DOHH2 (cell line): ENCODE measurements around the gene KLHL21.

Experiments
- H3F3A ChIP-seq: fragments of 200-600 bp; sonication (generic), shearing (Covaris generic); 2 replicates; pipeline ENCODE4 v1.6.0; 2016; ENCODE audit warnings: antibody characterized with exemption, mild to moderate bottlenecking; ENCODE audit not compliant: control insufficient read depth, insufficient read depth
- H3K27ac ChIP-seq: fragments of 200-600 bp; sonication (generic); 2 replicates; pipeline ENCODE4 v1.5.1; 2014; ENCODE audit warnings: low read depth, mild to moderate bottlenecking, low read length, moderate library complexity
- H3K27me3 ChIP-seq: fragments of 200-600 bp; sonication (generic); 2 replicates; pipeline ENCODE4 v1.6.1; 2014; ENCODE audit warnings: mild to moderate bottlenecking, low read length, mixed read lengths; ENCODE audit not compliant: control insufficient read depth
- H3K36me3 ChIP-seq: fragments of 200-600 bp; sonication (generic); 2 replicates; pipeline ENCODE4 v1.6.1; 2014; ENCODE audit warnings: mild to moderate bottlenecking, low read length, moderate library complexity, mixed read lengths; ENCODE audit not compliant: control insufficient read depth
- H3K4me1 ChIP-seq: fragments of 200-600 bp; sonication (generic); 2 replicates; pipeline ENCODE4 v1.6.1; 2014; ENCODE audit warnings: mild to moderate bottlenecking, low read length, mixed read lengths; ENCODE audit not compliant: control insufficient read depth
- H3K4me2 ChIP-seq: fragments of 200-600 bp; sonication (generic); 2 replicates; pipeline ENCODE4 v1.6.0; 2014; ENCODE audit warnings: mild to moderate bottlenecking, low read length, moderate library complexity
- H3K4me3 ChIP-seq: fragments of 200-600 bp; sonication (generic); 2 replicates; pipeline ENCODE4 v1.5.1; 2014; ENCODE audit warnings: mild to moderate bottlenecking, low read length, mixed read lengths
- H3K79me2 ChIP-seq: fragments of 200-600 bp; sonication (generic); 2 replicates; pipeline ENCODE4 v1.6.1; 2014; ENCODE audit warnings: mild to moderate bottlenecking, low read length, mixed read lengths; ENCODE audit not compliant: control insufficient read depth
- H3K9me2 ChIP-seq: fragments of 200-600 bp; sonication (generic); replicated peaks from 2 replicates; pipeline ENCODE4 v1.6.1; 2014; ENCODE audit warnings: mild to moderate bottlenecking, low read length, mixed read lengths; ENCODE audit not compliant: control insufficient read depth
- H3K9me3 ChIP-seq: fragments of 200-600 bp; sonication (generic); 2 replicates; pipeline ENCODE4 v1.6.1; 2014; ENCODE audit warnings: antibody characterized with exemption, low read length, mixed read lengths; ENCODE audit not compliant: control insufficient read depth, insufficient read depth
- H4K20me1 ChIP-seq: fragments of 200-600 bp; sonication (generic); 2 replicates; pipeline ENCODE4 v1.6.0; 2014; ENCODE audit warnings: low read depth, mild to moderate bottlenecking, antibody characterized with exemption, low read length, moderate library complexity; ENCODE audit not compliant: control insufficient read depth, insufficient read depth
- CTCF ChIP-seq: fragments of 200-600 bp; sonication (generic); IDR thresholded peaks from one replicate; pipeline ENCODE4 v1.5.1; 2014; ENCODE audit warnings: antibody characterized with exemption, mild to moderate bottlenecking, low read depth, low read length; ENCODE audit not compliant: poor library complexity, severe bottlenecking
- EZH2phosphoT487 ChIP-seq: fragments of 200-600 bp; sonication (generic); IDR thresholded peaks from 2 replicates; pipeline ENCODE4 v1.6.1; 2017; ENCODE audit warnings: borderline replicate concordance, mild to moderate bottlenecking, antibody characterized with exemption, low read length, moderate library complexity, mixed read lengths

Gene KLHL21

GRCh38 chr1:6623269-6623965 is 20.7 kb upstream of the KLHL21 start:
- Histone ChIP-seq H3K27ac (0 out of 2 replicates have a peak overlapping the region, but pooled peaks have one; percentile 1), H3K4me3 (0 out of 2 replicates have a peak overlapping the region, but pooled peaks have one; percentile 6), H3K79me2 (peaks cover 53% of the 10 kb centered on the region), H3K9me3 (no peaks in the 10 kb centered on the region), H3F3A (peaks cover 25% of the 10 kb centered on the region), H3K9me2 (no peaks in the 10 kb centered on the region), H3K36me3 (peaks cover 69% of the 10 kb centered on the region), H4K20me1 (peaks cover 13% of the 10 kb centered on the region), H3K4me1 (peaks cover 52% of the 10 kb centered on the region), H3K27me3 (no peaks in the 10 kb centered on the region), H3K4me2 (peak overlapping the region; percentile 26)
- TF ChIP-seq EZH2phosphoT487 (no peak), CTCF (no peak)

- peaks cover 25% of the 10 kb centered on the region for H3F3A ChIP-seq
- no peaks in the 10 kb centered on the region for H3K9me2 ChIP-seq
- TF ChIP-seq EZH2phosphoT487 (no peak), CTCF (no peak)
- H3K4me3 ChIP-seq, result no peak overlapping the region
- H3K27me3 ChIP-seq, result no peaks in the 10 kb centered on the region
- no peak overlapping the region for H3K4me2 ChIP-seq
- H3K36me3 ChIP-seq, result peaks cover 63% of the 10 kb centered on the region
- no peaks in the 10 kb centered on the region for H3K9me3 ChIP-seq
- H3K79me2 ChIP-seq, result peaks cover 47% of the 10 kb centered on the region
- no peak overlapping the region for H3K27ac ChIP-seq
- peaks cover 8% of the 10 kb centered on the region; the same call in 1 of the 2 replicates for H4K20me1 ChIP-seq
- peaks cover 44% of the 10 kb centered on the region for H3K4me1 ChIP-seq
These were observed 19.9 kb upstream of the KLHL21 start for GRCh38 chr1:6622396-6623152.

GRCh38 chr1:6621429-6622391 is 19.0 kb upstream of the KLHL21 start:
- no peaks in the 10 kb centered on the region for H3K9me3 ChIP-seq
- H3F3A ChIP-seq, result peaks cover 22% of the 10 kb centered on the region
- H3K4me2 ChIP-seq, result no peak overlapping the region
- H4K20me1 ChIP-seq, result peaks cover 10% of the 10 kb centered on the region; the same call in 1 of the 2 replicates
- H3K9me2 ChIP-seq, result no peaks in the 10 kb centered on the region
- TF ChIP-seq EZH2phosphoT487 (no peak), CTCF (no peak)
- H3K27ac ChIP-seq, result no peak overlapping the region
- H3K79me2 ChIP-seq, result peaks cover 47% of the 10 kb centered on the region
- peaks cover 67% of the 10 kb centered on the region for H3K36me3 ChIP-seq
- H3K27me3 ChIP-seq, result no peaks in the 10 kb centered on the region
- H3K4me3 ChIP-seq, result no peak overlapping the region
- peaks cover 36% of the 10 kb centered on the region for H3K4me1 ChIP-seq
